AG08395 (cell line): ENCODE results near the gene DUSP6.

ENCODE experiments used
- DNase-seq: peaks from one replicate; pipeline ENCODE4 v3.0.0; 2012; ENCODE audit warnings: mixed read lengths, low spot score

DUSP6 gene

GRCh38 chr12:89328151-89329030 is 23.9 kb downstream of the DUSP6 start:
- DNase-seq: no peak

GRCh38 chr12:89327486-89328094 is 24.7 kb downstream of the DUSP6 start:
- DNase-seq: no peak

- no peak for DNase-seq
Measured at GRCh38 chr12:89326239-89327040, 25.9 kb downstream of the DUSP6 start.

DNA sequence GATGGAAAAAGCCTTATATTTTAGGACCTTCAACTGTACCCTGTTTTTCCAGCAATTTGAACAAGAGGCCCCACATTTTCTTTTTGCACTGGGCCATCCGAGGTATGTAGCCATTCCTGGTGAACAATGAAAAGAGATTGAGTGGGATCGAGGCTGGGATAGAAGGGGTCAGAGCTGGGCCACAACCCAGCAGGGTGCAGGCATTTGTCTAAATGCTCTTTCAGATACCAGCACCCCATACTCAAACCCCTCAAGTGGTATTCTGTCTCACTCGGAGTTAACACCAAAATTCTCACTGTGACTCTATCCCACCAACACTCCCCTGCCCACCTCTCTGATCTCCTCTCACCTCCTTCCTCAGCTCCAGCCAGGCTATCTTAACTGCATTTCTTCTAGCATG is 26.8 kb downstream of the DUSP6 start:
- DNase-seq: no peak

- no peak for DNase-seq
Measured at GRCh38 chr12:89324437-89324836, 27.9 kb downstream of the DUSP6 start.

DNA sequence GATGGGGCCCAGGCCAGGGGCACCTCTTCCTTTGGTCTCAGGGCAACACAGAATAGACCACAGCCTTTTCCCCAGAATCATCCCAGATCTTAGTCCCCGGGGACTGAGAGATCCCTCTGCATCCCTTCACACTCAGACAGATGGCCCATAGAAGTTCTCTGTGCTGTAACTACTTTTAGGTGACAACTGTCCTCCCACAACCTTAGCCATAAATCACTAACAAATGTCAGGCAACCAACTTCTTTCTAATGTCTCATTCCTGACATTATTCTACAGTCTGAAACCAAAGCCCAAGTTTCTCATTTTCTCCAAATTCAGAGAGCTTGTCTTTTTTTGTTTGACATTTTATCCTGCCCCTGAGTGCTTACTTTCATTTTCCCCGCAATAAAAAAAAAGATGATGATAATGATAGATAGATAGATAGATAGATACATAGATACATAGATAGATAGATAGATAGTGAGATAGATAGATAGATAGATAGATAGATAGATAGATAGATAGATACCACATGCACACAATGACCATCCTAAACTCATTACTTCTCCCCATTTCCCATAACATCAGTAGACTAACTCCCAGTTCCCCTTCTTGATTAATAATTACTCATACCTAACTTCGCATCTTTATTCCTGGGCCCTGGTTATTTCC is 28.6 kb downstream of the DUSP6 start:
- no peak for DNase-seq

GRCh38 chr12:89320735-89321134 is 31.6 kb downstream of the DUSP6 start:
- no peak for DNase-seq

DNA sequence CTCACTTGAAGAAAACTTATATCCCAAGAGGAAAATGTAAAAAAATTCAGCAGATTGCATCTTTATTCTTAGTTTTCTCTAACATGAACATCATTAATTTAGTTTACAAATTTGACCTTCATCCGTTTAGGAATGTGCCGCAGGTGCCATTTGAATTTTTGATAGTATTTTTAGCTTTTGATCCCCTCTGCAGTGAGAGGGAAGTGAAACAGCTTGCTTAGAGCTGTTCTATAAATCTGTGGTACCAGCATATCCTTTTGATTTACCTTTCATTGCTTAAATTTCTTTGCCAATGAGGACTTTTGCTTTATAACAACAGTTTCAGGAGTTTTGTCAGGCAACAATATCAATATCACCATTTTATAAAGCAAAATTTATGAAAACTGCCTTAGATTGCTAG is 32.7 kb downstream of the DUSP6 start:
- no peak for DNase-seq

DNA sequence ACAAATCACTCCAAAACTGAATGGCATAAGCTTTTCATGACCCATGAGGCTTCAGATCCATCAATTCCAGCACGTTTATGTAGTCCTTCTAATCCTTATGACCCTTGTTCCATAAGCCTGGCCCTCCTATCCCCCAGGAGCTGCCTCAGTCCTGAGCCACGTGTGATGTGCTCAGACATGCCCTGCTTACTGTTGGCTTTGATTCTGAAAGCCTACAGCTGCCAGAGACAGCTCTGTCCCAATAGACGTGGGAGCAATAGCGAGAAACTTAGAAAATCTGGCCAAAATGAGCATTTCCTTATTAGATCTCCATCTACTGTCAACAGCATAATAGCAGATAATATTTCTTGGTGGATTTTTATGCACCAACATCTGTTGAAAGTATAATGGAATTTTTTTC is 33.2 kb downstream of the DUSP6 start:
- no peak for DNase-seq

GRCh38 chr12:89316705-89317139 is 35.6 kb downstream of the DUSP6 start:
- DNase-seq: no peak

GRCh38 chr12:89314060-89314761 is 38.1 kb downstream of the DUSP6 start:
- DNase-seq: no peak

DNA sequence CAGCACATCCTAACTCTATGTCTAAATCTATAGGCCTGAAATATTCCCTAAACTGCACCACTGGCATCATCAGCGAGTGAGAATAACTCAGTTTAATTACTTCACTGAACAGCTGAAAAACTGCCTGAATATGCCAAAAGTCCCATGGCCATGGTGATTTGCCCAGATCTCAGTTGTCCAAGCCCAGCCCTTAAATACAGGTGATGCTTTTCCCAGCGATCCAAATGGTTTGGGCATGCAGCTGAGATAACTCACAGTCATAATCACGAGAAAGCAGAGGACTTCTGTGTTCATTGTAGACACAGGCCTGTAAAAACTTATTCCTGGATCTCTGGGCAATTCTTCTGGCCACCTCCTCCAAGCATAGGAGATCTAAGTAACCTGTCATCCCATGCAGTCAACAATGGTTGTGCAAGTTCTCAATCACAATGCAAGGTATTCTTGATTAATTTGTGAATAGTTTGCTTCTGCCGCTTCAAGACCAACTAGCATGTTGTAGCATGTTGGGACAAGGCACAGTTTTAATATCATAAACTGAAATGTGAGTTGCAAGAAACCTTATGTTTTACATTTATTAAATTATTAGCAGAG is 40.5 kb downstream of the DUSP6 start:
- DNase-seq: no peak

DNA sequence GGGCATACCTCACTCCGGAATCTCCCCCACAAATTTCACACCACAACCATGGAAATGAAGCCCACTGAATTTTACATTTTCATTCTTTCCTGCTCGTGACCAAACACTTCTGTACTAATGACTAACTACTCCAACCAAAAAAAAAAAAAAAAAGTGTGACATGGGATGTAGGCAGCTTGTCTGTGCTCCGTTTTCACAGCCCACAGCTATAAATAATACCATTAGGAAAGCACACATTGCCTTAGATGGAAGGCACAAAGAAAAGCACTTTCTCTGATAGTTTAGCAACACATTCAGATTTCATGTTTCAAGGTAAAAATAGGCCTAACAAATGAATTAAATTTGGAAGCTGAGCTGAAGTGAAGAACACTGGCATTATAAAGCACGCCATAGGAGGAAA is 42.5 kb downstream of the DUSP6 start:
- DNase-seq: no peak

DNA sequence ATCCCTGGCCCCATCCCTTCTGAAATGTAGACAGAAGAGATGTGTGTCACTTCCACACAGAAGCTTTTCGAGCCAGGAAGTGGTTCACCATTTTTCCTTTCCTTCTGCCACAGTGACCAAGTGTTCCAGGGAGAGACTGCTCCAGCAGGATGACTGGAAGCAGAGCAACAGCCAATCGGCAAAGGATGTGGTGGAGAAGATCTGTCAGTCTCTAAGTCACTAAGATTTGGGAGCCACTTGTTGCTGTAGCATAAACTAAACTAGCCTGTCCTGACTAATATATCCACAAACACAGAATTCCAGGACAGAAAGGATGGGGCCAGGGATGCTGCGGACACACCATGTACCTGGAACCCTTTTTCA is 42.9 kb downstream of the DUSP6 start:
- DNase-seq: peak; percentile 7

DNA sequence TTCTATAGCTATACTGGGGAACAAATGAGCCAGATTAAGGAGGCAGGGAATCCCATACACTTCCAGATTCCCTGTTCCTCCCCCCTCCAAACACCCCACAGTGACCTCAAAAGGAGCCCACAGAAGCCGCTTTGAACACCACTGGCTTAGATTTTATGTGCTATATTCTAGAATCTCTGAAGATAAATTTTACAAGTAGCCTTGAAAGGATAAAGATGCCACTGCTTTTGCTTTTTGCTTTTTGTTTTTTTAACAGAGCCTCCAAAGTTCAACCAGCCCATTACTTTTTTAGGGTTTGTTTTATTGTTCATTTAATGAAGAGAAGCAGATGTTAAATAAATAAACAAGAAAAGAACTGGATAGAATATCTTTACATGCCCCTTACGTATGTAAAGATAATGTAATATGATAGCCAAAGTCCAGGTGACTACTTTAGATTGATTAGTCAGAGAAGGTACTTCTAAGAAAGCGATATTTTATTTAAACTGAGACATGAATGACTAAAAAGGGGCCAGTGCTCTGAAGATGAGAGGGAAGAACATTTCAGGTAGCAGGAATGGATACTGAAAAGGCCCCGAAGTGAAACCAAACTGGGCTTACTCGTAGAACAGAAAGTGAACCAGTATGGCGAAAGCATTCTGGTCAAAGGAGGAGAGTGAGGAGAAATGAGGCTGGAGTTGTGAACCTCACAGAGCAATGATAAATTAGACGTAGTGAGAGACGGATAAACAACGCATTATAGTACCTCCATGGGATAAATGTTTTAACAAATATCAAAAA is 44.6 kb downstream of the DUSP6 start:
- no peak for DNase-seq

DNA sequence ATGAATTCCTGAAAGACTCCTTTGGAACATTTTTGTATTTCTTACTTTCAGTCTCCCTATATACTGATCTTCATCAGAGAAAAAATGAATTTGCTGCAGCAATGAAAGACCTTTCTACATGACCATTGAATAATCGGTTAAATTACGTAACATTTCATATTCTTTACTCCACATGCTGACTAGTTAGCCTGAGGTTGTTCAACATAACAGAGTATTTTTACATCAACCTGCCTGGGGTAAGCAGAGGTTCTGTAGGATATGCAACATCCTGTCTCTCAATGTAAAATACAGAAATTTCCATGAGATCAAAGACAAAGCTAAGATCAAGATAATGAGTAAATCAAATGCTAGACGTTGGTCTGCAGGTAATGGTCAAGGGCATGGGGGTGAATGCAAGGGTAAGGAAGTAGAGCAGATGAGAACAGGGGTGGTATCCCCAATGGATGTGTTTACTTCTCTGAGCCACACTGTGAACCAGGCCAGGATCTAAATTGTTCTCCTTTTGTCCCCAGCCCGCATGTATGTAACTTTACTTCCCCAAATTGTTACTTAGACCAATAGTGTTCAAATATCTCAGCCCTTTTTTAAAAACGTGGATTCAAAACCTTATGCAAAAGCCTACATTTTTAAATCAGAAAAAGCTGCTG is 45.4 kb downstream of the DUSP6 start:
- DNase-seq: no peak

- DNase-seq: no peak
Measured at GRCh38 chr12:89305373-89305772, 46.9 kb downstream of the DUSP6 start.

- no peak for DNase-seq
Measured at GRCh38 chr12:89299931-89300330, 52.4 kb downstream of the DUSP6 start.

DNA sequence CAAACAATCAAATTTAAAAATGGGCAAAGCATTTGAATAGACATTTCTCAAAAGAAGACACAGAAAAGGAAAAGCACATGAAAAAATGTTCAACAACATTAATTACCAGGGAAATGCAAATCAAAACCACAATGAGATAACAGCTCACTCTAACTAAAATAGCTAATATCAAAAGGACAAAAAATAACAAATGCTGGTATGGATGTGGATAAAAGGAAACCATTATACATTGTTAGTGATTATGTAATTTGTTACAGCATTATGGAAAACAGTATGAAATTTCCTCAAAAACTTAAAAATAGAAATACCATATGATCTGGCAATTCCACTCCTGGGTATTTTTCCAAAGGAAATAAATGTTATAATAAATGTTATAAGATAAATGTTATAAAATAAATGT is 52.9 kb downstream of the DUSP6 start:
- no peak for DNase-seq
